Measurements from ENCODE around the gene TTC14.

TTC14 gene

DNA sequence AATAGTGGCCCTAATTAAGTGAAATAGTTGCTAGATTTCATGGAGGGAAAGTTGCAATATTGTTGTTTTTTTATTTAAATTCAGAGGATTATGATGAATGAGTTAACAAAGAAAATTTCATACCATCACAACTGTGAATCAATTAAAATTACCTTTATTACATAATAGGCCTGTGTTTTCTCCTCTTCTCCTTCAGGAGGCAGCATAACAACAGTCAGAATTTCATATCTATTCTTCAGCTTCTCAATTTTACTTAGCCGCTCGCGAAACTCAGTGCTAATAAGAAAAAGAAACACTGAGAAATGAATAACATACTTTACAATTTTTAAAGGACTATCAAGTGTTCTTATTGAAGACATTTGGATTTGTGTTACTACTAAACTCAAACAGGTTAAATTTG, 29.4 kb downstream of the TTC14 start:
- no peak for DNase-seq

DNA sequence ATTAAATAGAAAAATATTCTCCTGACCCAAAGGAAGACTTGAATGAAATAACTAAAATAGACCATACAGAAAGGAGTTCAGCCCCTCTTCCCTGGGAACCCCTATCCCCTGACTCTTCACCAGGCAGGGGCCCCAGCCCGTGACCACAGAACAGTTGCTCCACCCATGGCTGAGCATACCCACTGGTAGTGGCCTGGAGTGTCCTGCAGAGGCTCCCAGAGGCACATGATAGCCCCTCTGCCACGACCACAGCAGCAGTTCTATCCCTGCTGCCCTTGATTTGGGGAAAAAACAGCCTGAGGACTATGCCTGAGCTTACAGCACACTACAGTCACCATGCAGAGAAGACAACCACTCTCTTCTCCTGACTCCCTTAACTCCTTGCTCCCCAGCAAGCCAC, 31.8 kb downstream of the TTC14 start:
- no peak for DNase-seq

DNA sequence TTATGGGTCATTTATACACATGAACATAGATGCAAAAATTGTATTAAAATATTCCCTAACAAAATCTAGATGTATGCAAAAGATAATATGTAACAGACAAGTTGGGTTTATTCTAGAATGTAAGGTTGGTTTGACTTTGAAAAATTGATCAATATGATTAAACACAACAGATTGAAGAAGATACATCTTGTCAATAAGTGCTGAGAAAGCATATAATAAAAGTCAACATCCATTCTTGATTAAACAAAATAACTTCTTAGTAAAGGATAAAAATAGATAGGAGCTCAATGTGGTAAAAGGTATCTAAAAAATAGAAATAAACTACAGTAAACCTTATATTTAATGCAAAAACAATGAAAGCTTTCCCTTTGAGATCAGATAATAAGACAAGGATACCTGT, 39.0 kb downstream of the TTC14 start:
- DNase-seq = no peak

DNA sequence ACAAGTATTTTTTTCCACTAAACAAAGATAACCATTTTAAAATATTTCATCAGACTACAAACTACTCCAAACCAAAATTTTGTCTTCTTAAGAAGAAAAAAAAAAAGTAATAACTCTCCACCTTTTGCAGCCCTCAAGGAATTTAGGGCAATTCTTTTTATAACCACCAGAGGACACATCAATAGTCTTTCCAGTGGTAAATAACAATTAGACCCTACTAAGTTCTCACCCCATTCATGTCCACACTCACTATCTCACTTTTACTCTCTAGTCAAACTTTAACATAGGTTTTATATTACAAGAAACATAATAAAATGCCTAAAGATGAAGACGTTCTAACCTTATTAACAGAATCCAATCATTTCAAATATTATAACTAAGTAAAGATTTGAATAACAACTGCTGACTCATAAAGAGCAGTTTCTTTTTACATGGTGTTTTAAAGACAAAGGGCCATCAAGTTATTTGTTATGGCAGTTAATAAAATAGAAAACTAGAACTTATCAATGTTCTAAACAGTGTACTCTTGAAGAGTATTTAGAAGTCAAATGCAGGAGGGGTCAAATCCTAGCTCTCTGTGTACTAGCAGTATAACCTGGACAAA, 44.3 kb downstream of the TTC14 start:
- no peak for DNase-seq

DNA sequence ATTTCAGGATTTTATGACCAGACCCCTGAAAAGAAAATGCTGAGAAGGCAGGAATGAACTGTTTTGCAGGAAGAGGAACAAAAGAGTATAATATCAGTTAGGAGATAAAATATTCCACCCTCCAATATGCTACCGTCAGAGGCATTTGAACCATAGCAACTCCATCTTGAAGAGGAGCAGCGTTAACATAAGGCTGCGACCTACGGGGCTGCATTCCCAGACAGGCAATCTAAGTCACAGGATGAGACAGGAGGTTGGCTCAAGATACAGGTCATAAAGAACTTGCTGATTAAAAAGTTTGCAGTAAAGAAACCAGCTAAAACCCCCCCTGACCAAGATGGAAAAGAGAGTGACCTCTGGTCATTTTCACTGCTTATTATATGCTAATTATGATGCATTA, 54.4 kb downstream of the TTC14 start:
- no peak for DNase-seq

DNA sequence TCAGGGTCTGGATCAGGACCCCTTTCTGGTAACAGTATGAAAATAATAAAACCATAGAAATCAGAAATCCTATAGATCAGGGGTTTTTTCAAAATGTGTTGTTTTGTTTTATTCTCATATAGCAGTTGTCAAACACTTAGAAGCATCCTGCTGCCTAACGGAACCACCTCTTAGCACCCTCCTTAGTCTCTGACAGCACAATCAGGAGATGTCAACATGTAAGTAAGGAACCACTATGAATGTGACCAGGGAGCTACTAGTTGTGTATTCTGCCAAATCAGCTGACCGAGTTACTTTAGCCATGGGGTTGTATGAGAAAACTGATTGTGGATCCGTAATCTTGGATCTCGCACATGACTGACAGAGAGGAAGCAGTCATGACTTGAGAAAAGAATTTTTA, 55.1 kb downstream of the TTC14 start:
- no peak for DNase-seq
